NCI-H2171 (cell line): ENCODE data around the gene CMSS1.
A peak's percentile ranks its signal among the peaks of the same experiment; 100 is the strongest.

Experiments used
- DNase-seq: peaks from one replicate; lab custom pipeline; 2025; lab: John Stamatoyannopoulos, UW

The CMSS1 gene

GRCh38 chr3:100179692-100180349 is 362.2 kb downstream of the CMSS1 start:
- no peak for DNase-seq

- DNase-seq = no peak
Measured at GRCh38 chr3:100183608-100184125, 366.0 kb downstream of the CMSS1 start.

- DNase-seq = no peak
Measured at GRCh38 chr3:100184948-100185570, 367.4 kb downstream of the CMSS1 start.

GRCh38 chr3:100185847-100186246 is 368.2 kb downstream of the CMSS1 start:
- DNase-seq = peak; percentile 11

- no peak for DNase-seq
Measured at GRCh38 chr3:100189444-100189964, 371.8 kb downstream of the CMSS1 start.

GRCh38 chr3:100195375-100195774 is 377.7 kb downstream of the CMSS1 start:
- DNase-seq = no peak

- no peak for DNase-seq
Measured at GRCh38 chr3:100197876-100198275, 380.2 kb downstream of the CMSS1 start.

- DNase-seq = no peak
Measured at GRCh38 chr3:100198579-100199269, 381.1 kb downstream of the CMSS1 start.

- DNase-seq = no peak
Measured at GRCh38 chr3:100205171-100205570, 387.5 kb downstream of the CMSS1 start.

GRCh38 chr3:100206687-100207086 is 389.0 kb downstream of the CMSS1 start:
- no peak for DNase-seq

GRCh38 chr3:100207886-100208285 is 390.2 kb downstream of the CMSS1 start:
- no peak for DNase-seq

GRCh38 chr3:100209169-100209568 is 391.5 kb downstream of the CMSS1 start:
- DNase-seq = no peak

- DNase-seq = no peak
Measured at GRCh38 chr3:100209948-100210771, 392.5 kb downstream of the CMSS1 start.

GRCh38 chr3:100210772-100211135 is 393.1 kb downstream of the CMSS1 start:
- no peak for DNase-seq

GRCh38 chr3:100213891-100214573 is 396.4 kb downstream of the CMSS1 start:
- DNase-seq = no peak

- no peak for DNase-seq
Measured at GRCh38 chr3:100214574-100214964, 396.9 kb downstream of the CMSS1 start.

GRCh38 chr3:100216713-100217112 is 399.1 kb downstream of the CMSS1 start:
- DNase-seq = no peak

- DNase-seq = no peak
Measured at GRCh38 chr3:100221159-100221558, 403.5 kb downstream of the CMSS1 start.

- DNase-seq = no peak
Measured at GRCh38 chr3:100225193-100225592, 407.5 kb downstream of the CMSS1 start.

GRCh38 chr3:100225883-100226282 is 408.2 kb downstream of the CMSS1 start:
- no peak for DNase-seq

GRCh38 chr3:100226712-100227429 is 409.2 kb downstream of the CMSS1 start:
- no peak for DNase-seq
